DMS153 treated with DMSO at 0.1 percent for 48 hours (cell line): ENCODE measurements around the gene CRYBG1.
"Not testable (repeated sequence)": the region's sequence is repeated elsewhere in the genome, so short reads cannot be mapped to it uniquely, and the experiment has no call there.

Experiments
- DNase-seq: peaks from one replicate; lab custom pipeline; 2025; ENCODE audit not compliant: unreplicated experiment; lab: John Stamatoyannopoulos, UW

Gene CRYBG1

DNA sequence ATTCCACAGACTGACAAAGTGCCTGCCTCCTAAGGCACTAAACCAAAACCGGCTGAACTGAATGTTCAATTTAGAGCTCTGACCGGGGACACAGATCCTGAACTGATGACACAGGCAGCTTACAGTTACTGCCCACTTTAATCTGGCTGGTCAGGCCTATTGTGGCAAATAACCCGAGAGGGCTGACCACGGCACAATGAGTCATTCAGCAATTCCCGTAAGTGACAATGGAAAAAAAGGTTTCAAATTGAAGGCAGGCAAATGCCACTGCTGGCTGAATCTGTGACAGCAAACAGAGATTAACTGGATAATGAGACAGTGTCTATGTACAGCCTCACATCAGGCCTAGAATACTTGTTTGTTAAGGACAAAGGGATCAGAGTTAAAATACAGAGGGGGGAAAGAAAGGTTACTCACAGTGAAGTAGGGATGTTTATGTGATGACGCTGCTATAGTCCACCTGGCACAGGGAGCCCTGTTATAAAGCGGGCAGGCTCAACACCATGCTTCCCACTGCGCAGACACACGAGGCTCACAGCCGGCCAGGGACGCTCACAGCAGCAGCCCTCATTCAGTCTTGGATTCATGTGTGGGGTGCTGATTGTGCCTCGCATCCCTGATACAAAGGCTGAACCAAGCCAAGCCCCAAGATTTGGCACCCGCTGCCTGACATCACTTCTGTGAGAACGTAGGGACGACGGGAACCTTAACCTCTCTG, 214.4 kb downstream of the CRYBG1 start:
- DNase-seq, result peak; percentile 15

- DNase-seq, result no peak
Measured at GRCh38 chr6:106579281-106579680, 218.8 kb downstream of the CRYBG1 start.

GRCh38 chr6:106581468-106581867, 221.0 kb downstream of the CRYBG1 start:
- no peak for DNase-seq

- no peak for DNase-seq
Measured at GRCh38 chr6:106586815-106587415, 226.4 kb downstream of the CRYBG1 start.

DNA sequence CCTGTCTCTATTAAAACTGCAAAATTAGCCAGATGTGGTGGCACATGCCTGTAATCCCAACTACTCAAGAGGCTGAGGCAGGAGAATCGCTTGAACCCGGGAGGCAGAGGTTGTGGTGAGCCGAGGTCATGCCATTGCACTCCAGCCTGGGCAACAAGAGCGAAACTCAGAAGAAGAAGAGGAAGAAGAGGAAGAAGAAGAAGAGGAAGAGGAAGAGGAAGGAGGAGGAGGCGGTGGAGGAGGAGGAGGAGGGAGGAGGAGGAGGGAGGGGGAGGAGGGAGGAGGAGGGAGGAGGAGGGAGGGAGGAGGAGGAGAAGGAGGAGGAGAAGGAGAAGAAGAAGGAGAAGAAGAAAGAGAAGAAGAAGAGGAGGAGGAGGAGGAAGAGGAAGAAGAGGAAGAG, 228.4 kb downstream of the CRYBG1 start:
- not testable (repeated sequence) for DNase-seq

DNA sequence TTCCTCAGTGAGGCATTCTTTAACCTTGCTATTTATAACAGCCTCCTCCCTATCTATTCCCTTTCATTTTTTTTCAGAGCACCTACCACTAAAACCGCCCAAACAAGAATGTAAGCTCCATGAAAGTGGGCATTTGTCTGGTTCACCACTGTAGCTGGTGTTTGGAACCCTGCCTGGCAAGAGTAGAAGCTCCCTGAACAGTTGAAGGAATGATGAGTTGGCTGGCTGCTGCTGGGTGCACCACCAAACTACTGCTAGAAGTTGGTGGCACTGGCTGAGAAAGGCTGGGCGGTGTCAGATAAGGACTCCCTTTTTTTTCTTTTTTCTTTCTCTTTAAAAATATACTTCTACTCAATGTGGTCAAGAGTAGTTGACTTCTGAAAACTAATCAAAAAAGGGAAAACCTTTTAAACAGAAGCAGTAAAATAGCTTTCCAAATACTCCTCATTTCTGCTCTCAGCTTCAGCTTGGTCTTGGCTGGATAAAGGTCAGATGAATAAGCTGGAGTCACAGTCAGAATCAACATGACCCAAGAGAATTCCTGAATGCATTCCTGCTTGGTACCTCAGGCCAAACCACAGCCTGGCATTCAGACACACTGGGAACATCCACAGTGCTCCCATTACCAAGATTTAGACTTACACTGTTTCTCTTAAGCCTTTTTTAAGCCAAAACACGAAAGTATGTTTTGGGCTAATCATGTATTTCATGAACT, 230.8 kb downstream of the CRYBG1 start:
- no peak for DNase-seq

- DNase-seq, result no peak
Measured at GRCh38 chr6:106599440-106599839, 238.9 kb downstream of the CRYBG1 start.

- no peak for DNase-seq
Measured at GRCh38 chr6:106600329-106600728, 239.8 kb downstream of the CRYBG1 start.

DNA sequence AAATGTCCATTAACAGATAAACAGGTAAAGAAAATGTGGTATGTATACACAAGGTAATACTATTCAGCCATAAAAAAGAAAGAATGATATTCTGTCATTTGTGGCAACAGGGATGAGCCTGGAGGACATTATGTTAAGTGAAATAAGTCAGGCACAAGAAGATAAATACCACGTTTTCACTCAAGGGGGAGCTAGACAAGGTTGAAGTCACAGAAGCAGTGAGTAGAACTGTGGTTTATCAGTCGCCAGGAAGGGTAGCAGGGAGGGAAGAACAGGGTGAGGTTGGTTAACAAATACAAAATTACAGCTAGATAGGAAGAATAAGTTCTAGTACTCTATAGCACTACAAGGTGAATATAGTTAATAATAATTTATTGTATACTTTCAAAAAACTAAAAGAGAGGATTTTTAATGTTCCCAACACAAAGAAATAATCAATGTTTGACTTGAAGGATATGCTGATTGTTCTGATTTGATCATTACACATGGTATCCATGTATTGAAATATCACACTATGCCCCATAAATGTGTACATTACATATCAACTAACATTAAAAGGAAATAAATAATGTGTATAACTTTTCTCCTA, 247.7 kb downstream of the CRYBG1 start:
- peak; percentile 9 for DNase-seq

- DNase-seq, result peak; percentile 4
Measured at GRCh38 chr6:106609699-106610098, 249.2 kb downstream of the CRYBG1 start.

GRCh38 chr6:106611030-106611429, 250.5 kb downstream of the CRYBG1 start:
- no peak for DNase-seq

- no peak for DNase-seq
Measured at GRCh38 chr6:106612671-106613416, 252.3 kb downstream of the CRYBG1 start.

DNA sequence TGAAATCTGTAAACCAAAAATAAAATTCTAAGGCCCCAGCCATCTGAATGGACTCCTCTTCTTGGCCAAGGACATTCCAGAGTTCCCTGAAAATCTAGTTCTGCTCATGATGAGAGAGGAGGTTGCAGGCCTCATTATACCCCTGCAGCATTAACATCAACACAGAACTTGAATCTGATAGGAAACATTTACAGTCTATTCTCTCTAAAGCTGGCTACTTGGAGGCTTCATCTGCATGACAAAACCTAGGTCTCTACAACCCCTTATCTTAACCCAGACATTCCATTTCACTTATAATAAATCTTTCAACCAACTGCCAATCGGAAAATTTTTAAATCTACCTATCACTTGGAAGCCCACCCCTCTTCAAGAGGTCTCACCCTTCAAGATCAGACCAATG, 253.1 kb downstream of the CRYBG1 start:
- DNase-seq, result no peak

DNA sequence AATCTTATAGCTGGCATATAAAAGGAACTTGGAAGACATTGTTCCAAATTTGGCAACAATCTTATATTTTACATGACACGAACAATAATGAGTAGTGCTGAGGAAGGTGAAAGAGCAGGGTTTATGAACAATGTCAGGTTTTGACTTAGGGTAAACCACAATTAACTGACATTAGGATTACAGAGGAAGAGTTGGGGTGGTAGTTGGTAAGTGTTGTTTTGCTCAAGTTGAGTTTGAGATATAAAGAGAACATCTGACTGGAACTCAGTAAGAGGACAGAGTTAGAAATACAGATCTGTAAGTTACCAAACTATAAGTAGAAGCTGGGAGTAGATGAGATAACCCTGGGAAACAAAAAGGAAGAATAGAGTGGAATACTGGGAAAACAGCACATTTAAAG, 253.6 kb downstream of the CRYBG1 start:
- DNase-seq, result no peak

- DNase-seq, result no peak
Measured at GRCh38 chr6:106614592-106615257, 254.2 kb downstream of the CRYBG1 start.

DNA sequence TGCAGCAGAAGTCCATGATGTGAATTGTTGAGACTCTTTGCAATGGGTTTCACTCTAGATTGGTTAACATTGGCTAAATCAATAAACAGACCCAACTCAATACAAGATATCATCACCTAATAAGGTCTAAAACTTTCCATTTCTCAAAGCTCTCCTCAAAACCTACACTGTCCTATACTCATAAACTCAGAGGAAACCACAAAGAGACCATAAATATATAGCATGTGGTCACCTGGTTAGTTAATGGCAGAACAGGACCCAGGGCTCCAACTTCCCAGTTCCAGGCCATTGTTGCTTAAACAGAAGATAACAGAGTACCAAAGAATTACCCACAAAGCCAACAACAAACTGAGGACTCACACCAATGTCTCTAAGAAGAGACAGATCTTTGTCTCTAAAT, 256.8 kb downstream of the CRYBG1 start:
- no peak for DNase-seq

DNA sequence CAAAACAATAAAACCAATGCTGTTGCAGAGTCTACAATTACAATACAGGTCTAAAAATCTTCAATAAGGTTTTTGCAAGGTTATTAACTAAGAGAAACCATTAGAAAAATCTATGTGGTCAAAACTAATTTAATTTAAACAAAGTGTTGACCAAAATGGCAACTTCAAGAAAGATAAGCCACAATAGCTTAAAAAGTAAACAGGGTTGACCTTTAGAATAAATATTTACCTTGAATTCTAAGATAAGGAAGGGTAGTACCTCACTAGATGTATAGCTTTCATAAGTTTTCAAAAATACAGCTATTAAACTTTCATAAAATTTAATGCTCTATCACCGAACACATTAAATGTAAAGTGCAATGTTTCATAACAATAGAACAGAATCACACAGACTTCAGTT, 257.3 kb downstream of the CRYBG1 start:
- no peak for DNase-seq

GRCh38 chr6:106618324-106618723, 257.8 kb downstream of the CRYBG1 start:
- DNase-seq, result no peak

- DNase-seq, result no peak
Measured at GRCh38 chr6:106619223-106619622, 258.7 kb downstream of the CRYBG1 start.

GRCh38 chr6:106620931-106621672, 260.6 kb downstream of the CRYBG1 start:
- DNase-seq, result no peak
